Mesendoderm (in vitro differentiated cells): ENCODE results near the gene NPSR1.

ENCODE experiments used
- DNase-seq: peaks from one replicate; pipeline ENCODE4 v3.0.0; 2013
- H2AK5ac ChIP-seq: 2 replicates; pipeline ENCODE4 v1.6.1; 2013; ENCODE audit warnings: low read length, inconsistent platforms
- H2BK120ac ChIP-seq: 2 replicates; pipeline ENCODE4 v1.6.1; 2013; ENCODE audit warnings: low read depth, mild to moderate bottlenecking, low read length, moderate library complexity, mixed read lengths
- H2BK15ac ChIP-seq: replicated peaks from 2 replicates; pipeline ENCODE4 v1.6.1; 2013; ENCODE audit warnings: low read depth, mild to moderate bottlenecking, moderate library complexity
- H2BK5ac ChIP-seq: 2 replicates; pipeline ENCODE4 v1.6.1; 2013; ENCODE audit warnings: low read length, inconsistent platforms
- H3K18ac ChIP-seq: 2 replicates; pipeline ENCODE4 v1.6.1; 2013; ENCODE audit warnings: mild to moderate bottlenecking, low read length, mixed read lengths
- H3K23ac ChIP-seq: one replicate; pipeline ENCODE4 v1.6.1; 2013; ENCODE audit warnings: low read length
- H3K27ac ChIP-seq: 2 replicates; pipeline ENCODE4 v1.5.1; 2013; ENCODE audit warnings: low read depth, mild to moderate bottlenecking, inconsistent platforms, low read length, moderate library complexity
- H3K27me3 ChIP-seq: 2 replicates; pipeline ENCODE4 v1.6.1; 2013; ENCODE audit warnings: low read length, control low read depth, mild to moderate bottlenecking, inconsistent platforms; ENCODE audit not compliant: insufficient read depth, poor library complexity
- H3K36me3 ChIP-seq: 2 replicates; pipeline ENCODE4 v1.6.1; 2013; ENCODE audit warnings: low read length, inconsistent platforms; ENCODE audit not compliant: control insufficient read depth, insufficient read depth
- H3K4ac ChIP-seq: one replicate; pipeline ENCODE4 v1.6.1; 2013; ENCODE audit warnings: low read depth, mild to moderate bottlenecking, low read length, moderate library complexity
- H3K4me1 ChIP-seq: 2 replicates; pipeline ENCODE4 v1.6.1; 2013; ENCODE audit warnings: low read depth, low read length, inconsistent platforms; ENCODE audit not compliant: control insufficient read depth
- H3K4me2 ChIP-seq: 2 replicates; pipeline ENCODE4 v1.6.1; 2013; ENCODE audit warnings: low read length
- H3K4me3 ChIP-seq: 2 replicates; pipeline ENCODE4 v1.5.1; 2013; ENCODE audit warnings: mild to moderate bottlenecking, low read length
- H3K56ac ChIP-seq: one replicate; pipeline ENCODE4 v1.6.1; 2013; ENCODE audit warnings: low read length
- H3K79me1 ChIP-seq: 2 replicates; pipeline ENCODE4 v1.6.1; 2013; ENCODE audit warnings: low read length, inconsistent platforms
- H3K79me2 ChIP-seq: 2 replicates; pipeline ENCODE4 v1.6.1; 2013; ENCODE audit warnings: mild to moderate bottlenecking, low read length; ENCODE audit not compliant: control insufficient read depth, insufficient read depth
- H3K9ac ChIP-seq: 2 replicates; pipeline ENCODE4 v1.6.1; 2013; ENCODE audit warnings: low read length, inconsistent platforms
- H4K5ac ChIP-seq: one replicate; pipeline ENCODE4 v1.6.1; 2013; ENCODE audit warnings: low read length
- H4K8ac ChIP-seq: one replicate; pipeline ENCODE4 v1.6.1; 2013; ENCODE audit warnings: low read depth, mild to moderate bottlenecking, control low read depth, low read length, moderate library complexity
- WGBS: extraction: QIAGEN DNeasy Blood & Tissue Kit; methylation state at CpG from one replicate; pipeline ENCODE4 v1.1.7; 2013; ENCODE audit warnings: low lambda C conversion rate, missing lambda C conversion rate; ENCODE audit not compliant: insufficient coverage; ENCODE audit errors: extremely low coverage; 5-methylcytosine and 5-hydroxymethylcytosine counted together

Gene NPSR1

GRCh38 chr7:34760271-34760670, 102.3 kb downstream of the NPSR1 start:
- peaks cover 2% of the 10 kb centered on the region for H3K4me1 ChIP-seq
- WGBS = no CpG with 5 or more reads among the region's 2 CpGs
- no peaks in the 10 kb centered on the region for H3K79me2 ChIP-seq
- H3K27me3 ChIP-seq = no peaks in the 10 kb centered on the region
- no peak overlapping the region for H2BK5ac ChIP-seq
- no peak for DNase-seq
- H3K23ac ChIP-seq = no peak overlapping the region
- H3K27ac ChIP-seq = no peak overlapping the region
- no peak overlapping the region for H3K4me2 ChIP-seq
- no peaks in the 10 kb centered on the region for H3K36me3 ChIP-seq
- H2AK5ac ChIP-seq = no peak overlapping the region
- no peak overlapping the region for H4K5ac ChIP-seq
- no peak overlapping the region for H3K18ac ChIP-seq
- H4K8ac ChIP-seq = no peak overlapping the region
- no peaks in the 10 kb centered on the region for H3K79me1 ChIP-seq
- H3K9ac ChIP-seq = no peak overlapping the region
- no peak overlapping the region for H3K4me3 ChIP-seq
- no peak overlapping the region for H3K4ac ChIP-seq
- H2BK15ac ChIP-seq = no peak overlapping the region
- H3K56ac ChIP-seq = no peak overlapping the region
- no peak overlapping the region for H2BK120ac ChIP-seq

- no peak overlapping the region for H2BK5ac ChIP-seq
- H3K18ac ChIP-seq = no peak overlapping the region
- no peak overlapping the region for H3K9ac ChIP-seq
- no peak for DNase-seq
- no peaks in the 10 kb centered on the region for H3K79me2 ChIP-seq
- no peak overlapping the region for H3K4me3 ChIP-seq
- no peaks in the 10 kb centered on the region for H3K79me1 ChIP-seq
- H3K4me1 ChIP-seq = no peaks in the 10 kb centered on the region
- no peaks in the 10 kb centered on the region for H3K27me3 ChIP-seq
- no peaks in the 10 kb centered on the region for H3K36me3 ChIP-seq
- H3K27ac ChIP-seq = no peak overlapping the region
- H2AK5ac ChIP-seq = no peak overlapping the region
- no peak overlapping the region for H3K4me2 ChIP-seq
- H3K4ac ChIP-seq = no peak overlapping the region
- H4K8ac ChIP-seq = no peak overlapping the region
- WGBS = no CpG with 5 or more reads among the region's 1 CpG
- no peak overlapping the region for H3K56ac ChIP-seq
- no peak overlapping the region for H2BK15ac ChIP-seq
- no peak overlapping the region for H4K5ac ChIP-seq
- no peak overlapping the region for H3K23ac ChIP-seq
- H2BK120ac ChIP-seq = no peak overlapping the region
Measured at GRCh38 chr7:34761206-34761605, 103.2 kb downstream of the NPSR1 start.

GRCh38 chr7:34761627-34762026, 103.6 kb downstream of the NPSR1 start:
- H2BK5ac ChIP-seq = no peak overlapping the region
- no peaks in the 10 kb centered on the region for H3K4me1 ChIP-seq

GRCh38 chr7:34762764-34763163, 104.7 kb downstream of the NPSR1 start:
- Histone ChIP-seq H2BK120ac (no peak overlapping the region), H3K23ac (no peak overlapping the region), H3K9ac (no peak overlapping the region), H2AK5ac (no peak overlapping the region), H3K4me3 (no peak overlapping the region), H4K5ac (no peak overlapping the region), H3K27me3 (no peaks in the 10 kb centered on the region), H3K4me2 (no peak overlapping the region), H2BK5ac (no peak overlapping the region), H2BK15ac (no peak overlapping the region), H3K79me1 (no peaks in the 10 kb centered on the region), H3K18ac (no peak overlapping the region), H3K36me3 (no peaks in the 10 kb centered on the region), H3K4me1 (no peaks in the 10 kb centered on the region), H4K8ac (no peak overlapping the region), H3K27ac (no peak overlapping the region), H3K4ac (no peak overlapping the region), H3K79me2 (no peaks in the 10 kb centered on the region), H3K56ac (no peak overlapping the region)
- no peak for DNase-seq
- WGBS = no CpG with 5 or more reads among the region's 2 CpGs

More at GRCh38 chr7:34761627-34762026, 103.6 kb downstream of the NPSR1 start:
- Histone ChIP-seq H2BK15ac (no peak overlapping the region), H3K9ac (no peak overlapping the region), H2BK120ac (no peak overlapping the region), H3K27ac (no peak overlapping the region), H3K4ac (no peak overlapping the region), H3K4me2 (no peak overlapping the region), H3K23ac (no peak overlapping the region), H2AK5ac (no peak overlapping the region), H3K4me3 (no peak overlapping the region), H3K36me3 (no peaks in the 10 kb centered on the region), H4K5ac (no peak overlapping the region), H3K18ac (no peak overlapping the region), H3K56ac (no peak overlapping the region), H3K79me2 (no peaks in the 10 kb centered on the region), H3K27me3 (no peaks in the 10 kb centered on the region), H4K8ac (no peak overlapping the region), H3K79me1 (no peaks in the 10 kb centered on the region)
- no peak for DNase-seq

GRCh38 chr7:34772296-34772938, 114.4 kb downstream of the NPSR1 start:
- H3K23ac ChIP-seq = no peak overlapping the region
- H3K4me3 ChIP-seq = no peak overlapping the region
- H3K56ac ChIP-seq = no peak overlapping the region
- H4K8ac ChIP-seq = no peak overlapping the region
- H3K4me2 ChIP-seq = no peak overlapping the region
- H2BK5ac ChIP-seq = no peak overlapping the region
- H3K79me1 ChIP-seq = no peaks in the 10 kb centered on the region
- no peak overlapping the region for H3K4ac ChIP-seq
- no peak overlapping the region for H2AK5ac ChIP-seq
- H3K4me1 ChIP-seq = no peaks in the 10 kb centered on the region
- DNase-seq = no peak
- H3K79me2 ChIP-seq = no peaks in the 10 kb centered on the region
- no peak overlapping the region for H4K5ac ChIP-seq
- no peak overlapping the region for H2BK120ac ChIP-seq
- no peaks in the 10 kb centered on the region for H3K36me3 ChIP-seq
- H3K9ac ChIP-seq = no peak overlapping the region
- no peak overlapping the region for H2BK15ac ChIP-seq
- H3K27me3 ChIP-seq = no peaks in the 10 kb centered on the region
- no peak overlapping the region for H3K27ac ChIP-seq
- no peak overlapping the region for H3K18ac ChIP-seq

GRCh38 chr7:34776748-34777358, 118.8 kb downstream of the NPSR1 start:
- no CpG with 5 or more reads among the region's 1 CpG for WGBS
- no peaks in the 10 kb centered on the region for H3K36me3 ChIP-seq

More at GRCh38 chr7:34776748-34777358, 118.8 kb downstream of the NPSR1 start:
- no peak overlapping the region for H3K56ac ChIP-seq
- no peaks in the 10 kb centered on the region for H3K79me1 ChIP-seq
- H3K23ac ChIP-seq = no peak overlapping the region
- H3K79me2 ChIP-seq = no peaks in the 10 kb centered on the region
- H4K5ac ChIP-seq = no peak overlapping the region
- H3K4me1 ChIP-seq = no peaks in the 10 kb centered on the region
- no peak overlapping the region for H2BK120ac ChIP-seq
- H2BK15ac ChIP-seq = no peak overlapping the region
- H3K27me3 ChIP-seq = no peaks in the 10 kb centered on the region
- H2AK5ac ChIP-seq = no peak overlapping the region
- no peak overlapping the region for H3K4ac ChIP-seq
- H3K4me3 ChIP-seq = no peak overlapping the region
- no peak overlapping the region for H2BK5ac ChIP-seq
- H4K8ac ChIP-seq = no peak overlapping the region
- no peak overlapping the region for H3K9ac ChIP-seq
- H3K18ac ChIP-seq = no peak overlapping the region
- H3K4me2 ChIP-seq = no peak overlapping the region
- no peak overlapping the region for H3K27ac ChIP-seq
- peak; percentile 66 for DNase-seq
